Activated CD8-positive, alpha-beta memory T cell treated with anti-CD3 and anti-CD28 coated beads for 48 hours (primary cell): ENCODE data around the gene TFDP1.
"Not testable (repeated sequence)": the region's sequence is repeated elsewhere in the genome, so short reads cannot be mapped to it uniquely, and the experiment has no call there.

Experiments used
- DNase-seq, 3 experiments: peaks; one replicate each; pipeline ENCODE4 v3.0.0-alpha.2; 2020; ENCODE audit warnings: low read depth in 2 of 3, low spot score in 2 of 3

The TFDP1 gene

GRCh38 chr13:113611996-113612395 lies 27.4 kb downstream of the TFDP1 start:
- no peak for DNase-seq

DNA sequence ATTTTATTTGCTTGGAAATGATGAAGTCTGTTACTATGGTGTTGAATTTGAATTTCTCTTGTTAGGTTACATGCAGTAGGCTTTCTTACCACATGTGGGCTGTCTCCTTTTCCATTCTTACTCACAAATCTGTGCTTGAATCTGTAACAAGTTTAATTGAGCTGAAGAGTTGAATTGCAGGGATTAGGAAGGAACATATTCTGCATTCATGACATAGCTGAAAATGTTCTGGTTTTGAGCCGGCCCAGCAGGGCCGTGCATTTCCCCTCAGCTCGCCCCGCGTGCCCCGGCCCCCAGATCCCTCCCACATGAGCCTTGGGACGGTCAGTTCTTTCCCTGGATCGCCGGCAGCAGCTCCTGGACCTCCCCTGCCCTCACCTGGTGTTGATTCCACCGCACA lies 28.1 kb downstream of the TFDP1 start:
- no peak for DNase-seq

- no peak for DNase-seq
These were observed 29.3 kb downstream of the TFDP1 start for GRCh38 chr13:113613789-113614379.

DNA sequence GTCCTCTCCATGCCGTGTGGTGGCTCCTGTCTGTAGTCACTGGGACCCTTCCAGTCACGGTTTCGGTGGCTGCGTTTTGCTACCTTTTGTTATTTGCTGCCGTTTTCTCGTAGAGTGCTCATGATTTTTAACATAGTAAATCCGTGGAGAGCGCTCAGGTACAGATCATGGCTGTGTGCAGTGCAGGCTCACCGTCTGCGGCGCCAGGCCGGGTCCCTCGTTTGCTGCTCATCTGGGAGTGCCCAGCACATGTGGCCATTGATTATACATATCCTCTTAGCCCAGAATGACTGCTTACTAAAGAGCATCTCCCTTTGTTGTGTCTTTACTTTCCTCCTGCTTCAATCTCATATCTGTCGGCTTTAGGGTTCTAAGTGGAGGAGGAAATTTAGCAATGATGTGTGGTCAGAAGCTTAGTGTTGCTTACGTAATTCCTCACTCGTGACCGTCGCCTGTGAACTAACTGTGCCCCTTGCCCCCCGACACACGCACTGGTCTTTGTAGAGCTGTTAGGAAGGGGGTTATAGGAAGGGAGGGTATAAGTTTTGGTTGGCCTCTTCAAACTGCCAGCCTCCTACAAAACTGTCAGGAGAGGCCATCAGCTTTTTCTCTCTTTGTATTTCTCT lies 31.8 kb downstream of the TFDP1 start:
- no peak for DNase-seq

DNA sequence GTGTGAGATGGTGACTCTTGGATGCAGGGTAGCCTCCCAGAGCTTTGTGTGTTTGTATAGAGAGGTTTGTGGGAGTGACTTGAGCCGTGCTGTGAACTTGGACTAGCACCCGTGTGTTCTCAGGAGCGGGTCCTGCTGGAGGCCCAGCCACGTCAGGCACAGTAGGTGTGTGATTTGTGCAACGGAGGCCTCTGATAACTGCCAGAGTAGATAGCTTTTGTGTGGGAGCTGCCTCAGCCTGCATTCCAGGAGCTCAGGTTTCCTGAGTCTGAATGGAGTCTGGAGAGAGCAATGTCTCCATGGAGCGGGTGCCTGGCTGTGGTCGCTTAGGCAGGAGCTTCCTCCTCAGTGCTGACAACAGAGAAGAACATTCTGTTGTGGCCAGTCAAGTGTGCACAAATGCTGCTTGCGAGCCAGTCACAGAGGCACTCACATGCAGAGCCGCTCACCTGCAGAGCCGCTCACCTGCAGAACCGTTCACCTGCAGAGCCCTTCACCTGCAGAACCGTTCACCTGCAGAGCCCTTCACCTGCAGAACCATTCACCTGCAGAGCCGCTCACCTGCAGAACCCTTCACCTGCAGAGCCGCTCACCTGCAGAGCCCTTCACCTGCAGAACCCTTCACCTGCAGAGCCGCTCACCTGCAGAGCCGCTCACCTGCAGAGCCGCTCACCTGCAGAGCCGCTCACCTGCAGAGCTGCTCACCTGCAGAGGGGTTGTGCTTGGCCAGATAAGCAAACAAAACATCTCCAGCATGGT lies 32.6 kb downstream of the TFDP1 start:
- no peak for DNase-seq

DNA sequence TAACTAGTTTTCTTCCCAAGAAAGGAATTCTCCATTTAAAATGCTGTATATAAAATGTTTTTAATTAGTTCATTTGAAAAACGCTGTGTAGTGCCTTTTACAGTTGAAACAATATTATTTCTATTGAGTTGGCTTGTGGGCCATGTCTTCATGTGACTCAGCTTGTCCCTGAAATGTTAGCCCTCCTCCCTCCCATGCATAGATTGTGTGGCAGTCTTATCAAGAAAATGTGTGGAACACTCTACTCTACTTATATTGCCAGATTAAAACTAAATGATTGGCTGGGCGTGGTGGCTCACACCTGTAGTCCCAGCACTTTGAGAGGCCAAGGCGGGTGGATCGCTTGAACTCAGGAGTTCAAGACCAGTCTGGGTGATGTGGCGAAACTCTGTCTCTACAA lies 33.4 kb downstream of the TFDP1 start:
- no peak for DNase-seq

- no peak for DNase-seq
These were observed 33.9 kb downstream of the TFDP1 start for GRCh38 chr13:113618455-113618854.

- no peak for DNase-seq
These were observed 35.7 kb downstream of the TFDP1 start for GRCh38 chr13:113620036-113620796.

DNA sequence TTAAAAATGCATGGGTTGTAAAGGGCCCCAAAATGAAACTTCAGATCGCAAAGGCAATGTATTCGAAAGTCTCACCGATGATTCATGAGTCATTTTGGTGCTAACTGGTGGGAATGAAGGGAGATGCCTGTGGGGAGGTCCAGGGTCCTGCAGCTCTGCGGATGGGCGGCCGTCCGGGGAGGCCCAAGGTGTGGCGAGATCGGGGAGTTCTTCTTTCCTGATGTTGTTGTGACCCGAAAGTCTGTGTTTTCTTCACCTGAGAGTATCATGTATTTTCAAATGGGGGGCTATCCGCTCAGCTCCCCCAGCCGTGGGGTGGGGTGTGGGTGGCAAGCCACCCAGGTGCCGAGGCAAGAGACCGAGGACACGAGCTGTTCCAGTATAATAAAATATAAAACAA lies 36.5 kb downstream of the TFDP1 start:
- DNase-seq, result no peak

DNA sequence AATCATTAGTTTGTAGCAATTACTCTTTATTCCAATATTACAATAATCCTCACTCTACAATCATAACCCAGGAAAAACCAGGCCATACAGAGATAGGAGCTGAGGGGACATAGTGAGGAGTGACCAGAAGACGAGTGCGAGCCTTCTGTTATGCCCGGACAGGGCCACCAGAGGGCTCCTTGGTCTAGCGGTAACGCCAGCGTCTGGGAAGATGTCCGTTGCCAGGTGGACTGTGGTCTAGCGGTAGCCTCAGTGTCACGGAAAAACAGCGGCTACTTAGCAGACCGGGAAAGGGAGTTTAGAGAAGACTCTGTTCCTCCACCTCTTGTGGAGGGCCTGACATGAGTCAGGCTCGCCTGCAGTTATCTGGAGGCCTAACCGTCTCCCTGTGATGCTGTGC lies 36.9 kb downstream of the TFDP1 start:
- not testable (repeated sequence) for DNase-seq

DNA sequence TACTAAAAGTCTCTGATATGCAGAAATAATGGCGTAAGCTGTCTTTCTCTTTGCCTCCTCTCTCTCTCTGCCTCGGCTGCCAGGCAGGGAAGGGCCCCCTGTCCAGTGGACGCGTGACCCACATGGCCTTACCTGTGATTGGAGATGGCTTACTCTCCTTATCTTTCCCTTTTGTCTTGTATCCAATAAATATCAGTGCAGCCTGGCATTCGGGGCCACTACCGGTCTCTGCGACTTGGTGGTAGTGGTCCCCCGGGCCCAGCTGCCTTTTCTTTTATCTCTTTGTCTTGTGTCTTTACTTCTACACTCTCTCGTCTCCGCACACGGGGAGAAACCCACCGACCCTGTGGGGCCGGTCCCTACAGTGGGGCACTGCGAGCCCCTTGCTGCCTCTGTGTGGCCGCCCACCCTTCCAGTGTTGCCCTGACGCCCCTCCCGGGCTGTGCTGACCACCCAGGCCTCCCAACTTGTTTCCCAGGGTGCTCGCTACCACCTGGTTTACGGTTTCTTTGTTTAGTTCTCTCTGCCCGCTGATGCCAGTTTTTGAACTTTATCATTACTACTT lies 37.5 kb downstream of the TFDP1 start:
- not testable (repeated sequence) for DNase-seq

GRCh38 chr13:113622791-113623490 lies 38.4 kb downstream of the TFDP1 start:
- DNase-seq, result no peak

DNA sequence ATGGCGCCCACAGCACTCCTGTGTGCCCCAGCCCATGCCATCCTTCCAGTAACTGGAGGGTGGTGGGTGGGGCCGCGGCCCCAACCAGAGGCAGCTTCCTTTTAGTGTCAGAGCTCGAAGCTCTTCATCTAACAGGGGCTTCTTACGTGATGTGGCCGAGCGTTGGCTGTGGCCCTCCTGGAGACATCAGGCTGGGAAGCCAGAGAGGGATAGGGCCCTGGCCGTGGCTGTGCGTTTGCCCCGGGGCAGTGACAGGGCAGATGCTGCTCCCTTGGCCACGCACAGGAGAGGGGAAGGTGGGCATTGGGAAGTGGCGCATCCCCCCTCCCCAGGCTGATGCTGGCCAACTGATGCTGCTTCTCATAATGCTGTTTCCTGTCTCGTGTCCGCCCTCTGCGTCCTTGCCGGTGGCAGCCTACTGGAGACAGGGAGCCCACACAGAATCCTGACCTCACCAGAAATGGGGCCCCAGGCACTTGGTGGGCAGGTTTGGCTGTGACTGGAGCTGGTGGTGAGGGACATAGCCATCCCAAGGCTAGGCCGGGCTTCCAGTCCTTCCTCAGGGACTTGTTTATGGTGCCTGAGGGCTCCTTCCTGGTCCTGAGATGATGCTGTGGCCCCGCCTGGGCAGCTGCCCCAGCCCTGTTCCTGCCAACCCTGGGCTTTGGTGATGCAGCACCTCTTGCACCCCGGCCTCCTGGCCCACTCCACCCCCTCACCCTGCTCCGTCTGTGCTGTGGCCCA lies 39.1 kb downstream of the TFDP1 start:
- DNase-seq, result no peak

GRCh38 chr13:113624235-113624587 lies 39.7 kb downstream of the TFDP1 start:
- DNase-seq, result no peak

DNA sequence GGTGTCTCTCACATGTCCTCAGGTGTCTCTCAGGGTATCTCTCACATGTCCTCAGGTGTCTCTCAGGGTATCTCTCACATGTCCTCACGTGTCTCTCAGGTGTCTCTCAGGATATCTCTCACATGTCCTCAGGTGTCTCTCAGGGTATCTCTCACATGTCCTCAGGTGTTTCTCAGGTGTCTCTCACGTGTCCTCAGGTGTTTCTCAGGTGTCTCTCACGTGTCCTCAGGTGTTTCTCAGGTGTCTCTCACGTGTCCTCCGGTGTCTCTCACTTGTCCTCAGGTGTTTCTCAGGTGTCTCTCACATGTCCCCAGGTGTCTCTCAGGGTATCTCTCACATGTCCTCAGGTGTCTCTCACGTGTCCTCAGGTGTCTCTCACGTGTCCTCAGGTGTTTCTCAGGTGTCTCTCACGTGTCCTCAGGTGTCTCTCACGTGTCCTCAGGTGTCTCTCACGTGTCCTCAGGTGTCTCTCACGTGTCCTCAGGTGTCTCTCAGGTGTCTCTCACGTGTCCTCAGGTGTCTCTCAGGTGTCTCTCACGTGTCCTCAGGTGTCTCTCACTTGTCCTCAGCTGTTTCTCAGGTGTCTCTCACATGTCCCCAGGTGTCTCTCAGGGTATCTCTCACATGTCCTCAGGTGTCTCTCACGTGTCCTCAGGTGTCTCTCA lies 40.2 kb downstream of the TFDP1 start:
- DNase-seq, result not testable (repeated sequence)

- no peak for DNase-seq
These were observed 41.6 kb downstream of the TFDP1 start for GRCh38 chr13:113625965-113626721.

- no peak for DNase-seq
These were observed 42.6 kb downstream of the TFDP1 start for GRCh38 chr13:113627136-113627535.

DNA sequence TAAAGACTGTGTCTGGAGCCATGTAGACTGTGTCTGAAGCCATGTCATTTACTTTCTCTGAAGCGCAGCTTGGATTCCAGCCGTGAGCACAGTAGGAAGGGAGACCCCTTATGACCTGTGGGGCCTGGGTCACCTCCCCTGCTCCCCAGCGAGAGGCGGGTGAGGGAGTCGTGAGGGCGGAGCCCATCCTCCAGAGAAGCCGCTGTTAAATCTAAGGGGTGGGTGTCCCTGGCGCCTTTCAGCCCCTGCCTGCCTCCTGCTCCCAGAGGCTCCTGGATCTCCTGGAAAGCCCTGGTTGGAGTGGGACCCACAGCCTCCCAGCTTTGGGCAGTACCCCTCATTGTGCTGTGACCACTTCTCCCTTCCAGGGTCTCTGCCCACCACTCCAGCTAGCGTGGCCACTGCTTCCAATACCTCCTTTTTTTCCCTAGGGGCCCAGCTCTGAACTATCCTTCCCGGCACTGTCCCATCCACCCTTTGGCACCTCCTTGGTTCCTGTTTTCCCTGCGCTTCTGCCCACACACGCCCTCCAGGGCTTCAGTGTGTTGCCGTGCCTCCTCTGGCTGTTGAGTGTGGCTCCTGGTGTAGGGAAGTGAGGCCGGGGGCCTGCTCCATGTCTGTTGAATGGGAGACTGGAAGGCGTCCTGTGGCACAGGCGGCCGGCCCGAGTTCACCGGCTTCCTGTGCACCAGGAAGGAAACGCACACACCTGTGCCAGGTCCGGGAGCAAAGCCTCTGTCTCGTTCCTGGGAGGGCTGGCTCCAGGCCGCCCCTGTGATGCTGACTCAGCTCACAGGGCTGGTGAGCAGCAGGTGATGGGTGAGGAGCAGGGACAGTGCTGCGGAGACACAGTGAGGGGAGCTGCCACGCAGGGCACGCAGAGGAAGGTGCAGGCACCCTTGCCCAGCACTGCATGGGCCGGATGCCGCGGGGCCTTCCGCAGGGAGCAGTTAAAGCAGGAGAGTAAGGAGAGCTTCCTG lies 44.0 kb downstream of the TFDP1 start:
- DNase-seq, result no peak
